Ishikawa (cell line): ENCODE results near the gene CEP63.
A peak's percentile ranks its signal among the peaks of the same experiment; 100 is the strongest.

Experiments
- CEBPB ChIP-seq: IDR thresholded peaks from 2 replicates; pipeline ENCODE4 v1.6.1; 2012
- CREB1 ChIP-seq: IDR thresholded peaks from 2 replicates; pipeline ENCODE4 v1.6.1; 2012; ENCODE audit warnings: low read depth
- EGR1 ChIP-seq: IDR thresholded peaks from 2 replicates; pipeline ENCODE4 v1.6.1; 2012
- EP300 ChIP-seq: IDR thresholded peaks from 2 replicates; pipeline ENCODE4 v1.6.1; 2012; ENCODE audit warnings: borderline replicate concordance
- FOXM1 ChIP-seq: IDR thresholded peaks from 2 replicates; pipeline ENCODE4 v1.6.1; 2012; ENCODE audit warnings: low read depth, borderline replicate concordance
- MAX ChIP-seq: IDR thresholded peaks from 2 replicates; pipeline ENCODE4 v1.6.1; 2012
- NFIC ChIP-seq: IDR thresholded peaks from 2 replicates; pipeline ENCODE4 v1.6.1; 2012
- RAD21 ChIP-seq: IDR thresholded peaks from 2 replicates; pipeline ENCODE4 v1.6.1; 2012; ENCODE audit warnings: low read depth
- REST ChIP-seq: IDR thresholded peaks from 2 replicates; pipeline ENCODE4 v1.6.1; 2012; ENCODE audit warnings: low read depth, mild to moderate bottlenecking
- TAF1 ChIP-seq: IDR thresholded peaks from 2 replicates; pipeline ENCODE4 v1.6.1; 2012; ENCODE audit warnings: low read depth, mild to moderate bottlenecking
- TCF12 ChIP-seq: IDR thresholded peaks from 2 replicates; pipeline ENCODE4 v1.6.1; 2012; ENCODE audit warnings: low read depth
- TEAD4 ChIP-seq: IDR thresholded peaks from 2 replicates; pipeline ENCODE4 v1.6.1; 2012
- USF1 ChIP-seq: IDR thresholded peaks from 2 replicates; pipeline ENCODE4 v1.6.1; 2012
- ZBTB7A ChIP-seq: IDR thresholded peaks from 2 replicates; pipeline ENCODE4 v1.6.1; 2012; ENCODE audit warnings: low read depth

CEP63 gene

GRCh38 chr3:134445095-134445494, 40.8 kb upstream of the CEP63 start:
- TF ChIP-seq USF1 (no peak), NFIC (no peak), REST (no peak), RAD21 (no peak), FOXM1 (no peak), EP300 (no peak), ZBTB7A (no peak), CREB1 (no peak), TEAD4 (no peak), TAF1 (no peak)

- TF ChIP-seq TAF1 = no peak
- TF ChIP-seq NFIC = peak; percentile 77
Observed at GRCh38 chr3:134445636-134446035, 40.2 kb upstream of the CEP63 start.

GRCh38 chr3:134446800-134447199, 39.1 kb upstream of the CEP63 start:
- TF ChIP-seq CREB1 = no peak
- no peak for TF ChIP-seq EGR1
- TF ChIP-seq CEBPB = no peak
- no peak for TF ChIP-seq TCF12
- TF ChIP-seq NFIC = no peak
- TF ChIP-seq REST = no peak
- no peak for TF ChIP-seq USF1
- no peak for TF ChIP-seq TAF1
- TF ChIP-seq TEAD4 = no peak
- no peak for TF ChIP-seq FOXM1
- no peak for TF ChIP-seq EP300
- TF ChIP-seq RAD21 = no peak
- no peak for TF ChIP-seq MAX
- no peak for TF ChIP-seq ZBTB7A

- no peak for TF ChIP-seq TAF1
Observed at GRCh38 chr3:134447351-134447750, 38.5 kb upstream of the CEP63 start.

GRCh38 chr3:134448664-134449063, 37.2 kb upstream of the CEP63 start:
- TF ChIP-seq TCF12 (no peak), EGR1 (no peak), REST (no peak), TEAD4 (no peak), CEBPB (no peak), CREB1 (no peak), EP300 (no peak)

- TF ChIP-seq CREB1 (no peak), RAD21 (peak; percentile 75)
Observed at GRCh38 chr3:134449277-134449676, 36.6 kb upstream of the CEP63 start.

- TF ChIP-seq FOXM1 = no peak
- no peak for TF ChIP-seq TAF1
- TF ChIP-seq CREB1 = no peak
- TF ChIP-seq CEBPB = no peak
Observed at GRCh38 chr3:134449951-134450350, 35.9 kb upstream of the CEP63 start.
